HepG2 (cell line): ENCODE measurements around the gene HNRNPL. TPM values are rescaled to one million over a fixed set of nuclear protein-coding genes. Genes with fewer than 3 reads are reported as not detected.
A peak's percentile ranks its signal among the peaks of the same experiment; 100 is the strongest.

Experiments
- ARNTL ChIP-seq: sonication (generic); formaldehyde crosslinking; IDR thresholded peaks from 2 replicates; pipeline ENCODE4 v1.4.0; 2020; ENCODE audit warnings: mild to moderate bottlenecking, missing genetic modification reagents
- E2F5 ChIP-seq: sonication (generic); formaldehyde crosslinking; conservative IDR thresholded peaks from 2 replicates; pipeline ENCODE4 v1.4.0; 2020; ENCODE audit warnings: missing genetic modification reagents
- GABPA ChIP-seq, 2 experiments: IDR thresholded peaks; 2 replicates each; pipeline ENCODE4 v1.6.1; 2011 to 2016; ENCODE audit warnings: low read depth in 2 of 2, low read length in 1 of 2, missing biosample characterization in 1 of 2, missing genetic modification characterization in 1 of 2
- GMEB2 ChIP-seq: IDR thresholded peaks from 2 replicates; pipeline ENCODE4 v1.6.1; 2016; ENCODE audit warnings: missing biosample characterization, missing genetic modification reagents, low read depth
- HMGXB4 ChIP-seq, 2 experiments: sonication (generic) in 1 of 2; formaldehyde crosslinking in 1 of 2; IDR thresholded peaks; 2 replicates each; pipeline versions ENCODE4 v1.4.0 to v1.6.1; 2018 to 2020; ENCODE audit warnings: missing genetic modification reagents in 2 of 2, borderline replicate concordance in 1 of 2, low read depth in 1 of 2, mild to moderate bottlenecking in 1 of 2, missing biosample characterization in 1 of 2
- ISX ChIP-seq: sonication (generic); formaldehyde crosslinking; conservative IDR thresholded peaks from 2 replicates; pipeline ENCODE4 v1.5.0; 2020; ENCODE audit warnings: missing genetic modification reagents
- KLF12 ChIP-seq: sonication (generic); formaldehyde crosslinking; IDR thresholded peaks from 2 replicates; pipeline ENCODE4 v1.4.0; 2020; ENCODE audit warnings: missing genetic modification reagents, borderline replicate concordance
- MXD1 ChIP-seq: sonication (generic); formaldehyde crosslinking; IDR thresholded peaks from 2 replicates; pipeline ENCODE4 v1.4.0; 2020; ENCODE audit warnings: mild to moderate bottlenecking, missing genetic modification reagents
- RFXAP ChIP-seq: sonication (generic); formaldehyde crosslinking; IDR thresholded peaks from 2 replicates; pipeline ENCODE4 v1.4.0; 2020; ENCODE audit warnings: missing genetic modification reagents, borderline replicate concordance
- RXRB ChIP-seq: IDR thresholded peaks from 2 replicates; pipeline ENCODE4 v1.6.1; 2016; ENCODE audit warnings: borderline replicate concordance, missing genetic modification reagents, missing compliant biosample characterization
- SRSF1 ChIP-seq: fragments of 200-400 bp; formaldehyde crosslinking; optimal IDR thresholded peaks from 2 replicates; pipeline ENCODE3; 2017; ENCODE audit warnings: mild to moderate bottlenecking, low read depth, low read length, moderate library complexity
- TFDP1 ChIP-seq: IDR thresholded peaks from 2 replicates; pipeline ENCODE4 v1.6.1; 2016; ENCODE audit warnings: missing compliant biosample characterization, missing genetic modification reagents, borderline replicate concordance
- YY1 ChIP-seq: IDR thresholded peaks from 2 replicates; pipeline ENCODE4 v1.6.1; 2011; ENCODE audit warnings: low read length, low read depth, moderate library complexity, mild to moderate bottlenecking; ENCODE audit not compliant: insufficient read depth, insufficient replicate concordance
- ZNF20 ChIP-seq: sonication (generic); formaldehyde crosslinking; IDR thresholded peaks from 2 replicates; pipeline ENCODE4 v1.4.0; 2020; ENCODE audit warnings: mild to moderate bottlenecking, moderate library complexity, missing genetic modification reagents
- ZNF276 ChIP-seq: sonication (generic); formaldehyde crosslinking; IDR thresholded peaks from 2 replicates; pipeline ENCODE4 v1.4.0; 2020; ENCODE audit warnings: mild to moderate bottlenecking, low read depth, missing genetic modification reagents
- ZNF362 ChIP-seq: sonication (generic); formaldehyde crosslinking; IDR thresholded peaks from 2 replicates; pipeline ENCODE4 v1.4.0; 2020; ENCODE audit warnings: missing genetic modification reagents, mild to moderate bottlenecking, borderline replicate concordance
- ZSCAN9 ChIP-seq: IDR thresholded peaks from 2 replicates; pipeline ENCODE4 v1.6.1; 2016; ENCODE audit warnings: borderline replicate concordance
- polyA plus RNA-seq, 8 experiments: library from polyadenylated mRNA; depleted of rRNA in 3 of 8; stranded (reverse) in 7 of 8; unstranded in 1 of 8; fragments of >200 nt; fragmentation: Illumina TruSeq in 4 of 8; extraction: Trizol in 4 of 8; gene quantifications; 2 replicates each; pipeline versions ENCODE4 v1.2.1 to v1.2.3, GENCODE V29; 2011 to 2016; ENCODE audit warnings: low read depth in 4 of 8, missing spikeins in 1 of 8, mixed read lengths in 1 of 8; ENCODE audit not compliant: insufficient read depth in 1 of 8
- total RNA-seq, 5 experiments: library from RNA; depleted of rRNA; stranded (reverse); fragments of >200 nt; fragmentation: Illumina TruSeq; extraction: Trizol; gene quantifications; 2 replicates each; pipeline ENCODE4 v1.2.3, GENCODE V29; 2016; ENCODE audit warnings: low read depth in 1 of 5

Gene HNRNPL
- total and polyA plus RNA-seq, 2 of the 13 experiments (the other 11 are each of a cell fraction or from before 2014, with no cell fraction given): 156 to 278 TPM

GRCh38 chr19:38831142-38831605 is 18.6 kb downstream of the HNRNPL start (continued):
- TF ChIP-seq SRSF1 (no peak), TFDP1 (CRISPR knock-in tag) (peak; percentile 54; the same call in 1 of the 2 replicates), ARNTL (CRISPR knock-in tag) (no peak), RXRB (peak; percentile 93), ZNF20 (CRISPR knock-in tag) (no peak), ZNF276 (no peak; the same call in 1 of the 2 replicates), ZNF362 (CRISPR knock-in tag) (no peak), GABPA (IDR thresholded peaks at IDR 0.05; ENCODE audit: low read depth, low read length) (peak; percentile 12; the same call in 1 of the 2 replicates), GABPA (CRISPR knock-in tag; IDR thresholded peaks at IDR 0.05; ENCODE audit: low read depth) (no peak; the same call in 1 of the 2 replicates), E2F5 (no peak), ZSCAN9 (CRISPR knock-in tag) (0 out of 2 replicates have a peak, but pooled peaks have one; percentile 18), ISX (peak; percentile 65; the same call in 1 of the 2 replicates), HMGXB4 (CRISPR knock-in tag; IDR thresholded peaks at IDR 0.05; ENCODE audit: borderline replicate concordance in 1 of 2, low read depth in 1 of 2) (peak in 1 of 2 experiments; percentile 66; a peak in 2 of 4 replicates), RFXAP (CRISPR knock-in tag) (no peak; the same call in 1 of the 2 replicates), KLF12 (CRISPR knock-in tag) (0 out of 2 replicates have a peak, but pooled peaks have one; percentile 23), YY1 (no peak), MXD1 (CRISPR knock-in tag) (no peak), GMEB2 (no peak)
